Stomach (tissue), 4 donors: ENCODE results near the gene EVI5L.

Experiments
- EP300 ChIP-seq: sonication (generic); formaldehyde crosslinking; IDR thresholded peaks from one replicate; pipeline ENCODE4 v1.6.1; 2017; ENCODE audit warnings: antibody characterized with exemption
- TF ChIP-seq, protein P1 (sequence below), 7 experiments: fragments of 450-650 bp in 4 of 7; fragments of 200-600 bp in 3 of 7; sonication (generic) in 3 of 7; IDR thresholded peaks; one replicate each; pipeline ENCODE4 v1.5.1; 2016 to 2019; ENCODE audit warnings: antibody characterized with exemption in 7 of 7, control low read depth in 2 of 7, mild to moderate bottlenecking in 1 of 7

DNA sequence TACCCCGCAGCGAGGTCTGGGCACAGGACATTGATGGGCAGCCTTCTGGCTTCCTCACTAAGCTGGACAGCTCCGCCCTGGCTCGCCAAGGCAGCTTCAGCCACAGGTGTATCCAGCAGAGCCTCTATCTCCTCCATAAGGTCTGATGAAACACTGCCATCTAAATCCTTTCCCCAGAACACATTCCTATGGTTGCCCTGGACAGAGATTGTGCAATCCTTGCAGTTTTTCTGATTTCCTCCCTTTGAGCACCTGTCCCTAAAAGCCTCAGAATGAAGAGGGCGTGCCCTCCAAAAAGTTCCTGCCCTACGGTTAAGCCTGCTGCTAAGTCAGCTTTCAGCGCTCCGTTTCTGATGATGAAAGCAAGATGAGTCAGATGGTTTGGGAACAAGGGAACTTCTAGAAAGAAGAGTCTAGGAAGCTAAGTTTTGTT lies 46.0 kb upstream of the EVI5L start:
- TF ChIP-seq, protein P1, sequence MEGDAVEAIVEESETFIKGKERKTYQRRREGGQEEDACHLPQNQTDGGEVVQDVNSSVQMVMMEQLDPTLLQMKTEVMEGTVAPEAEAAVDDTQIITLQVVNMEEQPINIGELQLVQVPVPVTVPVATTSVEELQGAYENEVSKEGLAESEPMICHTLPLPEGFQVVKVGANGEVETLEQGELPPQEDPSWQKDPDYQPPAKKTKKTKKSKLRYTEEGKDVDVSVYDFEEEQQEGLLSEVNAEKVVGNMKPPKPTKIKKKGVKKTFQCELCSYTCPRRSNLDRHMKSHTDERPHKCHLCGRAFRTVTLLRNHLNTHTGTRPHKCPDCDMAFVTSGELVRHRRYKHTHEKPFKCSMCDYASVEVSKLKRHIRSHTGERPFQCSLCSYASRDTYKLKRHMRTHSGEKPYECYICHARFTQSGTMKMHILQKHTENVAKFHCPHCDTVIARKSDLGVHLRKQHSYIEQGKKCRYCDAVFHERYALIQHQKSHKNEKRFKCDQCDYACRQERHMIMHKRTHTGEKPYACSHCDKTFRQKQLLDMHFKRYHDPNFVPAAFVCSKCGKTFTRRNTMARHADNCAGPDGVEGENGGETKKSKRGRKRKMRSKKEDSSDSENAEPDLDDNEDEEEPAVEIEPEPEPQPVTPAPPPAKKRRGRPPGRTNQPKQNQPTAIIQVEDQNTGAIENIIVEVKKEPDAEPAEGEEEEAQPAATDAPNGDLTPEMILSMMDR (IDR thresholded peaks at IDR 0.05), result no peak
- no peak for TF ChIP-seq EP300
